ENCODE measurements around the gene CD274.

Gene CD274

GRCh38 chr9:5480919-5481318 lies 30.6 kb downstream of the CD274 start:
- no peak for TF ChIP-seq EZH2phosphoT487 (IDR thresholded peaks at IDR 0.05; ENCODE audit: borderline replicate concordance)
- no peak for TF ChIP-seq CTCF (conservative IDR thresholded peaks at IDR 0.05; ENCODE audit: low read length)
- Histone ChIP-seq H3K36me3 (ENCODE audit: insufficient read depth, low read length) (no peaks in the 10 kb centered on the region), H3K9me2 (replicated peaks; ENCODE audit: low read depth, low read length) (no peaks in the 10 kb centered on the region), H3K4me2 (ENCODE audit: low read depth, low read length, poor library complexity, severe bottlenecking) (no peak overlapping the region), H3F3A (ENCODE audit: low read depth) (no peaks in the 10 kb centered on the region), H3K4me3 (ENCODE audit: low read length, poor library complexity, severe bottlenecking) (no peak overlapping the region), H3K4me1 (ENCODE audit: insufficient read depth, low read length, poor library complexity, severe bottlenecking) (no peaks in the 10 kb centered on the region), H2AFZ (ENCODE audit: low read length) (no peak overlapping the region), H3K9ac (ENCODE audit: low read depth, low read length, poor library complexity, severe bottlenecking) (no peak overlapping the region), H3K79me2 (ENCODE audit: insufficient read depth, low read length) (no peaks in the 10 kb centered on the region), H4K20me1 (ENCODE audit: insufficient read depth, low read length, poor library complexity, severe bottlenecking) (no peaks in the 10 kb centered on the region), H3K27me3 (ENCODE audit: insufficient read depth, low read length, poor library complexity, severe bottlenecking) (no peaks in the 10 kb centered on the region), H3K9me3 (ENCODE audit: insufficient read depth, low read depth, low read length) (no peaks in the 10 kb centered on the region)

GRCh38 chr9:5481322-5482040 lies 31.1 kb downstream of the CD274 start:
- Histone ChIP-seq H3K4me1 (ENCODE audit: insufficient read depth, low read length, poor library complexity, severe bottlenecking) (no peaks in the 10 kb centered on the region), H3K9me3 (ENCODE audit: insufficient read depth, low read depth, low read length) (no peaks in the 10 kb centered on the region), H3K9me2 (replicated peaks; ENCODE audit: low read depth, low read length) (no peaks in the 10 kb centered on the region), H3K9ac (ENCODE audit: low read depth, low read length, poor library complexity, severe bottlenecking) (no peak overlapping the region), H4K20me1 (ENCODE audit: insufficient read depth, low read length, poor library complexity, severe bottlenecking) (no peaks in the 10 kb centered on the region), H3F3A (ENCODE audit: low read depth) (no peaks in the 10 kb centered on the region), H3K27me3 (ENCODE audit: insufficient read depth, low read length, poor library complexity, severe bottlenecking) (no peaks in the 10 kb centered on the region), H3K4me3 (ENCODE audit: low read length, poor library complexity, severe bottlenecking) (no peak overlapping the region), H3K79me2 (ENCODE audit: insufficient read depth, low read length) (no peaks in the 10 kb centered on the region), H3K4me2 (ENCODE audit: low read depth, low read length, poor library complexity, severe bottlenecking) (no peak overlapping the region), H3K36me3 (ENCODE audit: insufficient read depth, low read length) (no peaks in the 10 kb centered on the region), H2AFZ (ENCODE audit: low read length) (no peak overlapping the region)
- TF ChIP-seq CTCF (conservative IDR thresholded peaks at IDR 0.05; ENCODE audit: low read length) (no peak), EZH2phosphoT487 (IDR thresholded peaks at IDR 0.05; ENCODE audit: borderline replicate concordance) (no peak)

GRCh38 chr9:5482194-5482593 lies 31.9 kb downstream of the CD274 start:
- no peaks in the 10 kb centered on the region for H3K9me2 ChIP-seq (replicated peaks; ENCODE audit: low read depth, low read length)
- TF ChIP-seq EZH2phosphoT487 (IDR thresholded peaks at IDR 0.05; ENCODE audit: borderline replicate concordance) = no peak
- no peak for TF ChIP-seq CTCF (conservative IDR thresholded peaks at IDR 0.05; ENCODE audit: low read length)
- H3K9me3 ChIP-seq (ENCODE audit: insufficient read depth, low read depth, low read length) = no peaks in the 10 kb centered on the region
- H3K4me3 ChIP-seq (ENCODE audit: low read length, poor library complexity, severe bottlenecking) = no peak overlapping the region
- H3K36me3 ChIP-seq (ENCODE audit: insufficient read depth, low read length) = no peaks in the 10 kb centered on the region
- no peak overlapping the region for H3K9ac ChIP-seq (ENCODE audit: low read depth, low read length, poor library complexity, severe bottlenecking)
- no peaks in the 10 kb centered on the region for H3K79me2 ChIP-seq (ENCODE audit: insufficient read depth, low read length)
- no peak overlapping the region for H2AFZ ChIP-seq (ENCODE audit: low read length)
- no peaks in the 10 kb centered on the region for H3K27me3 ChIP-seq (ENCODE audit: insufficient read depth, low read length, poor library complexity, severe bottlenecking)
- no peaks in the 10 kb centered on the region for H3K4me1 ChIP-seq (ENCODE audit: insufficient read depth, low read length, poor library complexity, severe bottlenecking)
- no peaks in the 10 kb centered on the region for H3F3A ChIP-seq (ENCODE audit: low read depth)
- H4K20me1 ChIP-seq (ENCODE audit: insufficient read depth, low read length, poor library complexity, severe bottlenecking) = no peaks in the 10 kb centered on the region
- H3K4me2 ChIP-seq (ENCODE audit: low read depth, low read length, poor library complexity, severe bottlenecking) = no peak overlapping the region
